Measurements from ENCODE around the gene STAT1. TPM values are rescaled to one million over a fixed set of nuclear protein-coding genes. Genes with fewer than 3 reads are reported as not detected.
A peak's percentile ranks its signal among the peaks of the same experiment; 100 is the strongest.

STAT1 gene
- total and polyA plus RNA-seq, 10 of the 15 experiments (the other 5 are each of a cell fraction or from before 2014, with no cell fraction given) = 81.8 to 398 (median 307) TPM

DNA sequence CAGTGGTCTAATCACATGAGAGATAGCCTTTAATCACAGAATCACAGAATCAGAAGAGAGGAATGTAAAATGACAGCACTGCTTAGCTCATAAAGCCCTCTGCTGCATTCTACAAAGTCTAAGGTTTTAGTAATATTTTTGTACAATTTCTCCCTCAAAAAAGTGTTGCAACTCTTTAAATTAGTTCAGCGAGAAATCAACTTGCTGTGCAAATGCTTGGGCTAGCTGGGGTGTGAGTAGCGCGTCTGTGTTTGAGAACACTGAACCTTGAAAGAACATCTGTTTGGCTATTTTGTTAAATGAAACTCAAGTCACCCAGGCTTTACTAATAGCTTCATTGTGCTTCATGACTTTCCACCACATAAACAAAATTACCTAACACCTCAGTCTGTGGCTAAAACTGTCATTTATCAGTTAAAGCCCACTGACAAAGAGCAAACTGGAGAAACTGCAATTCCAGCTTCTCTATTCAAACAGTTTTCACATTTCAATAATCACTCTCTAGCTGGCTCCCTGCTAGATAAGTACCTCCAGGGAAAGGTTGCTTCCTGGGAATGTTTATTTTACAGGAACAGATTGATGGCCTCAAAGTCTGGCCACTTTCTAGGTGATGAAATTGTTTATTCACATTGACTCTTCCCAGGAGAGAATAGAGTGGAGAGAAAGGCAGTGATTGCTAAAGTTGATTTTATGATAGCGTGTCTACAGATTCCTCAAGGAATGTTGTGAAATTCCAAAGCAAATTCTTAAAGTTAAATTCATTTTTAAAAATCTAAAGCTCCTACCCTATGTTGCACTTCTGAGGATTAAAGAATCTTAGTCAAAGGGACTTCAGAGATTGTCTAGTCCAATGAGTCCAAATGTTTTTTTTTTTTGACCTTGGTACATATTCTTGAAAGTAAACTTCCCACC, 36.0 kb upstream of the STAT1 start (continued):
- TF ChIP-seq, protein P1, sequence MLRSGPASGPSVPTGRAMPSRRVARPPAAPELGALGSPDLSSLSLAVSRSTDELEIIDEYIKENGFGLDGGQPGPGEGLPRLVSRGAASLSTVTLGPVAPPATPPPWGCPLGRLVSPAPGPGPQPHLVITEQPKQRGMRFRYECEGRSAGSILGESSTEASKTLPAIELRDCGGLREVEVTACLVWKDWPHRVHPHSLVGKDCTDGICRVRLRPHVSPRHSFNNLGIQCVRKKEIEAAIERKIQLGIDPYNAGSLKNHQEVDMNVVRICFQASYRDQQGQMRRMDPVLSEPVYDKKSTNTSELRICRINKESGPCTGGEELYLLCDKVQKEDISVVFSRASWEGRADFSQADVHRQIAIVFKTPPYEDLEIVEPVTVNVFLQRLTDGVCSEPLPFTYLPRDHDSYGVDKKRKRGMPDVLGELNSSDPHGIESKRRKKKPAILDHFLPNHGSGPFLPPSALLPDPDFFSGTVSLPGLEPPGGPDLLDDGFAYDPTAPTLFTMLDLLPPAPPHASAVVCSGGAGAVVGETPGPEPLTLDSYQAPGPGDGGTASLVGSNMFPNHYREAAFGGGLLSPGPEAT (IDR thresholded peaks at IDR 0.05; ENCODE audit: low read depth) = peak; percentile 50; the same call in 1 of the 2 replicates
- TF ChIP-seq DPF2 (IDR thresholded peaks at IDR 0.05) (peak; percentile 72), EGR1 (IDR thresholded peaks at IDR 0.05; ENCODE audit: borderline replicate concordance in 1 of 2, low read depth in 2 of 2, low read length in 2 of 2) (no peak), MEF2B (IDR thresholded peaks at IDR 0.05; ENCODE audit: partially characterized antibody, poor library complexity, severe bottlenecking) (peak; percentile 61), MXI1 (IDR thresholded peaks at IDR 0.05; ENCODE audit: low read depth, low read length) (peak; percentile 58)

DNA sequence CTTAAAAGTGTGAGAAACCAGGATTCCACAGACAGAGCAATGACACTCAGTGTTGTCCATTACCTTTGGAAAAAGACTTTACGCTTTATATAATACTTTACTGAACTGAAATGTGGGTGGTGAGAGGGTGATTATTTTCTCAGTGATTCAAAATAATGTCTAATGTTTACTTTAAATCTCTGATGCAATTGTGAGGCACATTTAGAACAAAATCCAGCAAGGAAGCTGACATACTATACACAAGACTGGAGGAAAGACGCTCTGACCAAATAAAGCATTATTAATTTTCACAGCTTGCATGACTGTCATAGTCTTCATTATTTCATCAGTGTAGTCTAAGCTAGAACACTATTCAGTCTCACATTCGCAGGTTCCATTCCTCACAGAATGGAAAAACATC, 34.1 kb upstream of the STAT1 start:
- RAD21 ChIA-PET (ENCODE audit: unreplicated experiment) = interaction anchor here (1.1 to 8.3 kb wide), 2 partner anchors 64 to 106 kb away, joined by 3 to 324 read pairs; partner anchors contain the start of gene STAT4
- CTCF ChIA-PET = interaction anchor here (2.8 to 9.4 kb wide), 2 partner anchors 9 to 105 kb away, joined by 16 to 659 read pairs; partner anchors contain the start of gene STAT4
- H3K27me3 ChIP-seq (replicated peaks in 1 of 2; ENCODE audit: control insufficient read depth in 2 of 2, insufficient read depth in 2 of 2, low read length in 1 of 2) = no peaks in the 10 kb centered on the region; a peak in 1 of 4 replicates
- POLR2A ChIA-PET = interaction anchor here (0.7 kb wide), 1 partner anchor 637 kb away, joined by 12 read pairs; no protein-coding TSS in a partner anchor
- no peaks in the 10 kb centered on the region; the same call in 2 of the 3 replicates for H3K9me3 ChIP-seq (replicated peaks; ENCODE audit: control insufficient read depth, insufficient read depth, low read length)
- no peak overlapping the region for H3K4me3 ChIP-seq
- no peak overlapping the region for H2AFZ ChIP-seq (ENCODE audit: control insufficient read depth, low read depth, low read length)
- H3K4me2 ChIP-seq (ENCODE audit: control insufficient read depth, insufficient read depth) = no peak overlapping the region
- no peak overlapping the region for H3K27ac ChIP-seq (ENCODE audit: control insufficient read depth, insufficient read depth)
- DNase-seq (ENCODE audit: low read depth, low spot score) = no peak
- in situ Hi-C loops (cut with MboI) (no loop called here), intact Hi-C loops (cut with micrococcal nuclease; ENCODE audit: unreplicated experiment) (no loop called here)
- no peak for ATAC-seq
- H3K79me2 ChIP-seq (ENCODE audit: control insufficient read depth, insufficient read depth, low read length) = no peaks in the 10 kb centered on the region
- H3K36me3 ChIP-seq (ENCODE audit: control insufficient read depth in 2 of 2, insufficient read depth in 2 of 2, low read length in 1 of 2) = no peaks in the 10 kb centered on the region
- WGBS (ENCODE audit: insufficient coverage, insufficient replicate concordance, low lambda C conversion rate, missing lambda C conversion rate) = 69% methylated on average over 3 of the region's 3 CpGs
- no peaks in the 10 kb centered on the region for H4K20me1 ChIP-seq (ENCODE audit: control insufficient read depth, insufficient read depth)
- no peak for FAIRE-seq
- H3K9ac ChIP-seq (ENCODE audit: control insufficient read depth, insufficient read depth, low read length) = no peak overlapping the region
- SMC1A ChIA-PET (ENCODE audit: uncharacterized antibody, unreplicated experiment) = interaction anchor here (0.9 to 5.7 kb wide), 4 partner anchors 10 to 108 kb away, joined by 4 to 33 read pairs (median 4); no protein-coding TSS in a partner anchor
- TF ChIP-seq PML (IDR thresholded peaks at IDR 0.05; ENCODE audit: low read length) = no peak
- TF ChIP-seq, protein P2, sequence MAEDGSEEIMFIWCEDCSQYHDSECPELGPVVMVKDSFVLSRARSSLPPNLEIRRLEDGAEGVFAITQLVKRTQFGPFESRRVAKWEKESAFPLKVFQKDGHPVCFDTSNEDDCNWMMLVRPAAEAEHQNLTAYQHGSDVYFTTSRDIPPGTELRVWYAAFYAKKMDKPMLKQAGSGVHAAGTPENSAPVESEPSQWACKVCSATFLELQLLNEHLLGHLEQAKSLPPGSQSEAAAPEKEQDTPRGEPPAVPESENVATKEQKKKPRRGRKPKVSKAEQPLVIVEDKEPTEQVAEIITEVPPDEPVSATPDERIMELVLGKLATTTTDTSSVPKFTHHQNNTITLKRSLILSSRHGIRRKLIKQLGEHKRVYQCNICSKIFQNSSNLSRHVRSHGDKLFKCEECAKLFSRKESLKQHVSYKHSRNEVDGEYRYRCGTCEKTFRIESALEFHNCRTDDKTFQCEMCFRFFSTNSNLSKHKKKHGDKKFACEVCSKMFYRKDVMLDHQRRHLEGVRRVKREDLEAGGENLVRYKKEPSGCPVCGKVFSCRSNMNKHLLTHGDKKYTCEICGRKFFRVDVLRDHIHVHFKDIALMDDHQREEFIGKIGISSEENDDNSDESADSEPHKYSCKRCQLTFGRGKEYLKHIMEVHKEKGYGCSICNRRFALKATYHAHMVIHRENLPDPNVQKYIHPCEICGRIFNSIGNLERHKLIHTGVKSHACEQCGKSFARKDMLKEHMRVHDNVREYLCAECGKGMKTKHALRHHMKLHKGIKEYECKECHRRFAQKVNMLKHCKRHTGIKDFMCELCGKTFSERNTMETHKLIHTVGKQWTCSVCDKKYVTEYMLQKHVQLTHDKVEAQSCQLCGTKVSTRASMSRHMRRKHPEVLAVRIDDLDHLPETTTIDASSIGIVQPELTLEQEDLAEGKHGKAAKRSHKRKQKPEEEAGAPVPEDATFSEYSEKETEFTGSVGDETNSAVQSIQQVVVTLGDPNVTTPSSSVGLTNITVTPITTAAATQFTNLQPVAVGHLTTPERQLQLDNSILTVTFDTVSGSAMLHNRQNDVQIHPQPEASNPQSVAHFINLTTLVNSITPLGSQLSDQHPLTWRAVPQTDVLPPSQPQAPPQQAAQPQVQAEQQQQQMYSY (CRISPR knock-in tag; IDR thresholded peaks at IDR 0.05) = no peak
- BruUV-seq (replicated peaks) = no TSS peak
- H3K4me1 ChIP-seq (ENCODE audit: control insufficient read depth, insufficient read depth, low read length) = peaks cover 6% of the 10 kb centered on the region

Measured in GM12878 (cell line).